ENCODE data around the gene AIG1.

GRCh38 chr6:143215771-143216170 lies 155.1 kb downstream of the AIG1 start:
- TF ChIP-seq CTCF (IDR thresholded peaks at IDR 0.05) (no peak), POLR2AphosphoS5 (IDR thresholded peaks at IDR 0.05) (no peak)
